IMR-90 (cell line): ENCODE results near the gene ITGAE. TPM values are rescaled to one million over a fixed set of nuclear protein-coding genes. Genes with fewer than 3 reads are reported as not detected.

Experiments
- ATAC-seq: fragments of 200-7000 bp; cut with Tn5 transposase; 2 replicates; pipeline ENCODE4 v1.9.1; 2020; ENCODE audit warnings: low read depth, mild to moderate bottlenecking, moderate library complexity
- BruUV-seq: library from RNA; stranded (reverse); fragments of 400-500 nt; replicated peaks from 2 replicates; lab custom pipeline; 2021; lab: Mats Ljungman, UMichigan
- CTCF ChIA-PET: fragments of 300-600 bp; formaldehyde crosslinking; extraction: SDS; loops from one replicate; lab custom pipeline; 2021; ENCODE audit warnings: antibody characterized with exemption; lab: Yijun Ruan, JAX
- POLR2A ChIA-PET: fragments of 300-600 bp; sonication (Branson Sonifier 250); formaldehyde crosslinking; loops from one replicate; lab custom pipeline; 2022; ENCODE audit warnings: antibody characterized with exemption; ENCODE audit not compliant: unreplicated experiment; lab: Charles Lee
- DNase-seq: peaks from one replicate; pipeline ENCODE4 v3.0.0; 2013
- H2AFZ ChIP-seq: replicated peaks from 2 replicates; pipeline ENCODE3; 2013; ENCODE audit warnings: low read length, mild to moderate bottlenecking; ENCODE audit not compliant: poor library complexity
- H2AK5ac ChIP-seq: 2 replicates; pipeline ENCODE4 v1.6.1; 2013; ENCODE audit warnings: low read depth, low read length, inconsistent platforms
- H2AK9ac ChIP-seq: replicated peaks from 2 replicates; pipeline ENCODE3; 2013; ENCODE audit warnings: mild to moderate bottlenecking, low read depth, low read length, moderate library complexity; ENCODE audit not compliant: poor library complexity
- H2BK120ac ChIP-seq: 2 replicates; pipeline ENCODE4 v1.6.1; 2013; ENCODE audit warnings: low read depth, low read length, inconsistent platforms
- H2BK15ac ChIP-seq: 3 replicates; pipeline ENCODE4 v1.6.1; 2013; ENCODE audit warnings: low read depth, low read length, inconsistent platforms
- H2BK20ac ChIP-seq: 2 replicates; pipeline ENCODE4 v1.6.1; 2013; ENCODE audit warnings: low read depth, mild to moderate bottlenecking, inconsistent platforms, low read length, moderate library complexity
- H2BK5ac ChIP-seq: 2 replicates; pipeline ENCODE4 v1.6.1; 2013; ENCODE audit warnings: mild to moderate bottlenecking, low read depth, low read length, inconsistent platforms; ENCODE audit not compliant: poor library complexity, severe bottlenecking
- H3K14ac ChIP-seq: replicated peaks from 2 replicates; pipeline ENCODE4 v1.6.1; 2013; ENCODE audit warnings: low read depth, low read length, inconsistent platforms
- H3K18ac ChIP-seq: 2 replicates; pipeline ENCODE4 v1.6.1; 2013; ENCODE audit warnings: low read depth, low read length, control low read depth
- H3K23ac ChIP-seq: 2 replicates; pipeline ENCODE4 v1.6.1; 2013; ENCODE audit warnings: low read depth, low read length, inconsistent platforms
- H3K27ac ChIP-seq: 2 replicates; pipeline ENCODE4 v1.5.1; 2013; ENCODE audit warnings: mild to moderate bottlenecking, control low read depth, low read length; ENCODE audit not compliant: insufficient read depth
- H3K27me3 ChIP-seq: 2 replicates; pipeline ENCODE4 v1.6.1; 2013; ENCODE audit warnings: low read length; ENCODE audit not compliant: control insufficient read depth, insufficient read depth
- H3K36me3 ChIP-seq: 2 replicates; pipeline ENCODE4 v1.6.1; 2013; ENCODE audit warnings: low read length, mixed read lengths; ENCODE audit not compliant: control insufficient read depth, insufficient read depth
- H3K4ac ChIP-seq: 2 replicates; pipeline ENCODE4 v1.6.1; 2013; ENCODE audit warnings: low read depth, low read length, inconsistent platforms
- H3K4me1 ChIP-seq: 2 replicates; pipeline ENCODE4 v1.6.1; 2013; ENCODE audit warnings: low read length, mixed read lengths; ENCODE audit not compliant: control insufficient read depth, insufficient read depth
- H3K4me2 ChIP-seq: 2 replicates; pipeline ENCODE4 v1.6.1; 2013; ENCODE audit warnings: low read depth, mild to moderate bottlenecking, control low read depth, low read length, moderate library complexity
- H3K4me3 ChIP-seq: 2 replicates; pipeline ENCODE4 v1.5.1; 2013; ENCODE audit warnings: low read depth, mild to moderate bottlenecking, control low read depth, low read length, moderate library complexity; ENCODE audit not compliant: insufficient read depth
- H3K56ac ChIP-seq: 2 replicates; pipeline ENCODE4 v1.6.1; 2013; ENCODE audit warnings: low read length, inconsistent platforms; ENCODE audit not compliant: insufficient read depth; ENCODE audit errors: extremely low read depth
- H3K79me1 ChIP-seq, 2 experiments: 2 replicates each; pipeline ENCODE4 v1.6.1; 2013; ENCODE audit warnings: low read length in 2 of 2, inconsistent platforms in 1 of 2, low read depth in 1 of 2
- H3K9ac ChIP-seq: 2 replicates; pipeline ENCODE4 v1.6.1; 2013; ENCODE audit warnings: low read depth, low read length, control low read depth
- H3K9me1 ChIP-seq: 2 replicates; pipeline ENCODE4 v1.6.1; 2013; ENCODE audit warnings: low read length, inconsistent platforms; ENCODE audit not compliant: insufficient read depth
- H3K9me3 ChIP-seq: 2 replicates; pipeline ENCODE4 v1.6.1; 2013; ENCODE audit warnings: low read length; ENCODE audit not compliant: control insufficient read depth, insufficient read depth
- H4K20me1 ChIP-seq: 2 replicates; pipeline ENCODE4 v1.6.1; 2013; ENCODE audit warnings: low read length, inconsistent platforms; ENCODE audit not compliant: insufficient read depth
- H4K5ac ChIP-seq: 2 replicates; pipeline ENCODE4 v1.6.1; 2013; ENCODE audit warnings: mild to moderate bottlenecking, low read depth, low read length, control low read depth
- H4K8ac ChIP-seq, 2 experiments: 2 replicates each; pipeline ENCODE4 v1.6.1; 2013; ENCODE audit warnings: low read depth in 2 of 2, low read length in 2 of 2, control low read depth in 1 of 2, inconsistent platforms in 1 of 2
- H4K91ac ChIP-seq: 2 replicates; pipeline ENCODE4 v1.6.1; 2013; ENCODE audit warnings: low read depth, low read length, inconsistent platforms; ENCODE audit not compliant: insufficient read depth
- BHLHE40 ChIP-seq: fragments of 150-350 bp; IDR thresholded peaks from 2 replicates; pipeline ENCODE4 v1.6.1; 2016; ENCODE audit warnings: mild to moderate bottlenecking, low read depth, low read length
- CEBPB ChIP-seq: IDR thresholded peaks from 2 replicates; pipeline ENCODE4 v1.6.1; 2012; ENCODE audit warnings: low read depth, low read length, improper control_type of control experiment
- CHD1 ChIP-seq: IDR thresholded peaks from 2 replicates; pipeline ENCODE4 v1.6.1; 2012; ENCODE audit warnings: low read depth, low read length, improper control_type of control experiment
- FOS ChIP-seq: fragments of 150-350 bp; IDR thresholded peaks from 2 replicates; pipeline ENCODE4 v1.6.1; 2016; ENCODE audit warnings: low read depth, low read length
- MAZ ChIP-seq: IDR thresholded peaks from 2 replicates; pipeline ENCODE4 v1.6.1; 2012; ENCODE audit warnings: low read depth, mild to moderate bottlenecking, low read length, improper control_type of control experiment, moderate library complexity, borderline replicate concordance
- MXI1 ChIP-seq: IDR thresholded peaks from 2 replicates; pipeline ENCODE4 v1.6.1; 2012; ENCODE audit warnings: low read depth, mild to moderate bottlenecking, low read length, moderate library complexity, borderline replicate concordance
- NFE2L2 ChIP-seq: fragments of 150-350 bp; IDR thresholded peaks from 2 replicates; pipeline ENCODE4 v1.6.1; 2016; ENCODE audit warnings: low read depth, mild to moderate bottlenecking, low read length
- POLR2A ChIP-seq: IDR thresholded peaks from 2 replicates; pipeline ENCODE4 v1.6.1; 2012; ENCODE audit warnings: mild to moderate bottlenecking, low read depth, low read length
- RAD21 ChIP-seq: IDR thresholded peaks from 2 replicates; pipeline ENCODE4 v1.6.1; 2012; ENCODE audit warnings: low read length, improper control_type of control experiment
- RCOR1 ChIP-seq: IDR thresholded peaks from 2 replicates; pipeline ENCODE4 v1.6.1; 2012; ENCODE audit warnings: mild to moderate bottlenecking, low read length, improper control_type of control experiment; ENCODE audit not compliant: insufficient replicate concordance
- RFX5 ChIP-seq: IDR thresholded peaks from 2 replicates; pipeline ENCODE4 v1.8.0; 2012; ENCODE audit warnings: low read depth, mild to moderate bottlenecking, low read length, moderate library complexity
- SMC3 ChIP-seq: fragments of 150-350 bp; IDR thresholded peaks from 2 replicates; pipeline ENCODE4 v1.6.1; 2016; ENCODE audit warnings: low read depth, mild to moderate bottlenecking, antibody characterized with exemption, low read length, moderate library complexity
- USF2 ChIP-seq: fragments of 150-350 bp; IDR thresholded peaks from 2 replicates; pipeline ENCODE4 v1.6.1; 2017; ENCODE audit warnings: mild to moderate bottlenecking, antibody characterized with exemption, low read length, low read depth
- WGBS, 2 experiments: methylation state at CpG; one replicate each; pipeline versions ENCODE4 v1.1.5 to v1.1.7; 2013; ENCODE audit warnings: missing lambda C conversion rate in 2 of 2; ENCODE audit not compliant: insufficient read length in 1 of 2; ENCODE audit errors: extremely low coverage in 2 of 2; 5-methylcytosine and 5-hydroxymethylcytosine counted together
- dilution Hi-C: fragments of 300-500 bp; cut with HindIII; formaldehyde crosslinking; loops from one replicate; pipeline ENCODE4 v1.14.3; 2018; ENCODE audit warnings: low sequenced_read_pairs; ENCODE audit not compliant: unreplicated experiment
- in situ Hi-C: fragments of 300-500 bp; cut with MboI; formaldehyde crosslinking; loops from 3 replicates; pipeline ENCODE4 v1.14.3; 2019; ENCODE audit warnings: low sequenced_read_pairs, inconsistent platforms, mixed read lengths
- intact Hi-C: fragments of 100-400 bp; cut with micrococcal nuclease; formaldehyde crosslinking; loops from 2 replicates; pipeline ENCODE4 v1.10.0; 2022
- polyA plus RNA-seq, 3 experiments: library from polyadenylated mRNA; depleted of rRNA; stranded (reverse); fragments of >200 nt; gene quantifications; 2 replicates each; pipeline ENCODE4 v1.2.3, GENCODE V29; 2012; ENCODE audit warnings: low replicate concordance in 1 of 3
- total RNA-seq: library from RNA; depleted of rRNA; stranded (reverse); fragments of >200 nt; gene quantifications from 2 replicates; pipeline ENCODE4 v1.2.3, GENCODE V29; 2012
- TF ChIP-seq, protein P1 (sequence below): conservative IDR thresholded peaks from 2 replicates; pipeline ENCODE4 v1.5.1; 2012; ENCODE audit warnings: mild to moderate bottlenecking, low read depth, low read length, improper control_type of control experiment
- TF ChIP-seq, protein P2 (sequence below): fragments of 150-350 bp; IDR thresholded peaks from 2 replicates; pipeline ENCODE4 v1.6.1; 2016; ENCODE audit warnings: low read depth, mild to moderate bottlenecking, low read length, moderate library complexity, borderline replicate concordance

ITGAE gene
- total and polyA plus RNA-seq, 2 of the 4 experiments (the other 2 are of a cell fraction) = 54.1 to 60.8 TPM

DNA sequence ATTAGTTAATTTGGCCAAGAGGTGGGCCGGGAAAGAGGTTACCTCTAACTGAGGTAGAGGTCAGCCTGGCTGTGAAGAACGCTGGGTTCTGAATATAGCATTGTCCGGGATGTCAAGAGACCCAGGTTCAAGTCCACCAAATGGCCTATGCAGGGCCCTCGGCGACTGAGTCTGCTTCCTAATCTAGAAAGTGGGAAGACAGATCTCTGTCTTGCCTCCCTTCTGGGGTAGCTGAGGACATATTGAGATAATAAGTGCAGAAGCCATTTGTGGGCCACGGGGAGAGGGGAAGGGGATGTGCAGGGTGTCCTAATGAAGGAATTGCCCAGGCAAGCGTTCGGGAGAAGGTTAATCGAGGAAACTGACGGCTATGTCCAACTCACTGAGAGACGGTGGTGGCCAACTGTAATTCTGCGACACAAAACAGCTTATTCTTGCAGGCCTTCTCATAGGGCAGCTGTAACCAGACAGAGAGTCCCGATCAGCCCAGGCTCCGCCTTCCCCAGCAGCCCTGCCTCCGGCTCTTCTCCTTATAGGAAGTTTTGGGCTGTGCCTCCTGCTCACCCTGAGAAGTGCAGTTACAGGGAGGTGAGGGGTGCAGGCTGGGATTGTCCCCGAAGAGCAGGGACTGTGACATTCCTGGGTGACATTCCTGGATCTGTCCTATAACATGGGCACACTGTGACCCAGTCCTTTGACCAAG lies 61.4 kb downstream of the ITGAE start:
- CTCF ChIA-PET = interaction anchor here (1.3 kb wide), 1 partner anchor 10 kb away, joined by 4 read pairs; no protein-coding TSS in a partner anchor
- Histone ChIP-seq H3K18ac (no peak overlapping the region), H3K27me3 (peaks cover 9% of the 10 kb centered on the region; the same call in 1 of the 2 replicates), H3K4me3 (no peak overlapping the region), H3K9ac (no peak overlapping the region), H2AK9ac (peak overlapping the region; percentile 18), H3K9me1 (no peaks in the 10 kb centered on the region), H2BK120ac (no peak overlapping the region), H4K20me1 (no peaks in the 10 kb centered on the region), H3K14ac (no peak overlapping the region), H4K91ac (no peak overlapping the region), H3K4ac (no peak overlapping the region), H3K4me2 (no peak overlapping the region), H2AK5ac (no peak overlapping the region), H3K23ac (no peak overlapping the region), H2BK20ac (no peak overlapping the region), H3K79me1 (no peaks in the 10 kb centered on the region), H3K56ac (no peak overlapping the region), H3K27ac (no peak overlapping the region), H2BK15ac (no peak overlapping the region), H3K36me3 (no peaks in the 10 kb centered on the region), H4K8ac (no peak overlapping the region), H4K5ac (no peak overlapping the region), H3K4me1 (peaks cover 5% of the 10 kb centered on the region; the same call in 1 of the 2 replicates), H2AFZ (no peak overlapping the region), H3K9me3 (no peaks in the 10 kb centered on the region), H2BK5ac (no peak overlapping the region)
- no peak for DNase-seq
- intact Hi-C loops (loop anchor here (2.0 to 10.0 kb wide), 4 partner anchors 63 to 695 kb away; no protein-coding TSS in a partner anchor), in situ Hi-C loops (loop anchor here (5.0 to 25.0 kb wide), 2 partner anchors 88 to 273 kb away; no protein-coding TSS in a partner anchor), dilution Hi-C loops (no loop called here)
- POLR2A ChIA-PET = interaction anchor here (0.7 kb wide), 1 partner anchor 86 kb away, joined by 13 read pairs; no protein-coding TSS in a partner anchor
- ATAC-seq = no peak
- 82% methylated on average over 8 of the region's 16 CpGs; no CpG with 5 or more reads in 1 of the 2 experiments for WGBS, 2 experiments
- no TSS peak for BruUV-seq
- TF ChIP-seq RCOR1 = no peak
- TF ChIP-seq CEBPB = no peak
- no peak for TF ChIP-seq MXI1
- no peak for TF ChIP-seq USF2
- no peak for TF ChIP-seq CHD1
- TF ChIP-seq RAD21 = no peak
- no peak for TF ChIP-seq FOS
- TF ChIP-seq SMC3 = no peak
- TF ChIP-seq MAZ = no peak
- TF ChIP-seq, protein P1, sequence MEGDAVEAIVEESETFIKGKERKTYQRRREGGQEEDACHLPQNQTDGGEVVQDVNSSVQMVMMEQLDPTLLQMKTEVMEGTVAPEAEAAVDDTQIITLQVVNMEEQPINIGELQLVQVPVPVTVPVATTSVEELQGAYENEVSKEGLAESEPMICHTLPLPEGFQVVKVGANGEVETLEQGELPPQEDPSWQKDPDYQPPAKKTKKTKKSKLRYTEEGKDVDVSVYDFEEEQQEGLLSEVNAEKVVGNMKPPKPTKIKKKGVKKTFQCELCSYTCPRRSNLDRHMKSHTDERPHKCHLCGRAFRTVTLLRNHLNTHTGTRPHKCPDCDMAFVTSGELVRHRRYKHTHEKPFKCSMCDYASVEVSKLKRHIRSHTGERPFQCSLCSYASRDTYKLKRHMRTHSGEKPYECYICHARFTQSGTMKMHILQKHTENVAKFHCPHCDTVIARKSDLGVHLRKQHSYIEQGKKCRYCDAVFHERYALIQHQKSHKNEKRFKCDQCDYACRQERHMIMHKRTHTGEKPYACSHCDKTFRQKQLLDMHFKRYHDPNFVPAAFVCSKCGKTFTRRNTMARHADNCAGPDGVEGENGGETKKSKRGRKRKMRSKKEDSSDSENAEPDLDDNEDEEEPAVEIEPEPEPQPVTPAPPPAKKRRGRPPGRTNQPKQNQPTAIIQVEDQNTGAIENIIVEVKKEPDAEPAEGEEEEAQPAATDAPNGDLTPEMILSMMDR = no peak
- TF ChIP-seq, protein P2, sequence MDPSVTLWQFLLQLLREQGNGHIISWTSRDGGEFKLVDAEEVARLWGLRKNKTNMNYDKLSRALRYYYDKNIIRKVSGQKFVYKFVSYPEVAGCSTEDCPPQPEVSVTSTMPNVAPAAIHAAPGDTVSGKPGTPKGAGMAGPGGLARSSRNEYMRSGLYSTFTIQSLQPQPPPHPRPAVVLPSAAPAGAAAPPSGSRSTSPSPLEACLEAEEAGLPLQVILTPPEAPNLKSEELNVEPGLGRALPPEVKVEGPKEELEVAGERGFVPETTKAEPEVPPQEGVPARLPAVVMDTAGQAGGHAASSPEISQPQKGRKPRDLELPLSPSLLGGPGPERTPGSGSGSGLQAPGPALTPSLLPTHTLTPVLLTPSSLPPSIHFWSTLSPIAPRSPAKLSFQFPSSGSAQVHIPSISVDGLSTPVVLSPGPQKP = no peak
- no peak for TF ChIP-seq NFE2L2
- TF ChIP-seq BHLHE40 = no peak
- no peak for TF ChIP-seq RFX5
- TF ChIP-seq POLR2A = no peak
